ENCODE data around the gene CDKN1C.

DNA sequence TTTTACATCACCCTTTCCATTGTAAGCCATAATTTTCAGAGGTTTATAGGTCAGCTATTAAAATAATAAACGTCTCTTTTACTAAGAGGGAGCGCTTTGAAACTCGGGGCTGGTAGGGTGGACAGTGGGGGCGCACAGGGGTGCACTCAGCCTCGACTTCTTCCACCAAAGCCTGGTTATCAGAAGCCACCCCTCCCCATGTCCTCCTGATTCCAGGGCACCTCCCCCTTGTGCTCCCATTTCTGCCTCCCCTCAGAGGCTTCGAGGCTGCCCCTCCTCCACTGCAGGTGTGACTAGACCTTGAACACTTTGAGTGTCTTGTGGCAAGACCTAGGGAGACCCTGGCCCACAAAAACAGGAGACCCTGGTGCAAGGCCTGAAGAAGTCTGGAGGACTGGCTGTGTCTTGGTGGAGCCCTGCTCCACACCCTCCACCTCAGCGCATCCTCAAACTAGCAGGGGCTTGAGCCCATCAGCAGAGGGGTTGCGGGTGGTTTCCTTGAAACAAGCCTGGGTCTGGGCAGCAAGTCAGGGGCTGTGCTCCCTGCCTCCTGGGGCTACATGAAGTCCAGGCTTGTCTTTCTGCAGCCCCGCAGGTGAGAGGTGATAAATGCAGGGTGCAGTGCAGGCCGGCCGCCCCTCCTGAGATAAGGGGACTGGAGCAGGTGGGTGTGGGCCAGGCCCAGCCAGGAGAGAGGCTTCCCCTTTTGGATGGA is 3.0 kb downstream of the CDKN1C start:
- TF ChIP-seq GABPA (IDR thresholded peaks at IDR 0.05; ENCODE audit: low read depth) (no peak), POLR2AphosphoS5 (IDR thresholded peaks at IDR 0.05; ENCODE audit: low read depth, low read length) (no peak), ELF1 (IDR thresholded peaks at IDR 0.05) (no peak), YY1 (IDR thresholded peaks at IDR 0.05; ENCODE audit: low read depth) (no peak), RAD21 (IDR thresholded peaks at IDR 0.05; ENCODE audit: low read length) (no peak), SIN3A (IDR thresholded peaks at IDR 0.05; ENCODE audit: borderline replicate concordance, low read depth, low read length) (no peak), GATA2 (CRISPR knock-in tag; IDR thresholded peaks at IDR 0.05) (no peak)
- TF ChIP-seq, protein P1, sequence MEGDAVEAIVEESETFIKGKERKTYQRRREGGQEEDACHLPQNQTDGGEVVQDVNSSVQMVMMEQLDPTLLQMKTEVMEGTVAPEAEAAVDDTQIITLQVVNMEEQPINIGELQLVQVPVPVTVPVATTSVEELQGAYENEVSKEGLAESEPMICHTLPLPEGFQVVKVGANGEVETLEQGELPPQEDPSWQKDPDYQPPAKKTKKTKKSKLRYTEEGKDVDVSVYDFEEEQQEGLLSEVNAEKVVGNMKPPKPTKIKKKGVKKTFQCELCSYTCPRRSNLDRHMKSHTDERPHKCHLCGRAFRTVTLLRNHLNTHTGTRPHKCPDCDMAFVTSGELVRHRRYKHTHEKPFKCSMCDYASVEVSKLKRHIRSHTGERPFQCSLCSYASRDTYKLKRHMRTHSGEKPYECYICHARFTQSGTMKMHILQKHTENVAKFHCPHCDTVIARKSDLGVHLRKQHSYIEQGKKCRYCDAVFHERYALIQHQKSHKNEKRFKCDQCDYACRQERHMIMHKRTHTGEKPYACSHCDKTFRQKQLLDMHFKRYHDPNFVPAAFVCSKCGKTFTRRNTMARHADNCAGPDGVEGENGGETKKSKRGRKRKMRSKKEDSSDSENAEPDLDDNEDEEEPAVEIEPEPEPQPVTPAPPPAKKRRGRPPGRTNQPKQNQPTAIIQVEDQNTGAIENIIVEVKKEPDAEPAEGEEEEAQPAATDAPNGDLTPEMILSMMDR (IDR thresholded peaks at IDR 0.05), result no peak
- TF ChIP-seq, protein P2, sequence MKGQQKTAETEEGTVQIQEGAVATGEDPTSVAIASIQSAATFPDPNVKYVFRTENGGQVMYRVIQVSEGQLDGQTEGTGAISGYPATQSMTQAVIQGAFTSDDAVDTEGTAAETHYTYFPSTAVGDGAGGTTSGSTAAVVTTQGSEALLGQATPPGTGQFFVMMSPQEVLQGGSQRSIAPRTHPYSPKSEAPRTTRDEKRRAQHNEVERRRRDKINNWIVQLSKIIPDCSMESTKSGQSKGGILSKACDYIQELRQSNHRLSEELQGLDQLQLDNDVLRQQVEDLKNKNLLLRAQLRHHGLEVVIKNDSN (IDR thresholded peaks at IDR 0.05; ENCODE audit: borderline replicate concordance, low read depth), result no peak

Data from SK-N-SH (cell line).